GM12878 (cell line): ENCODE measurements around the gene TMEM214. TPM values are rescaled to one million over a fixed set of nuclear protein-coding genes. Genes with fewer than 3 reads are reported as not detected.

ENCODE experiments used
- BMI1 ChIP-seq: fragments of 450-650 bp; IDR thresholded peaks from 2 replicates; pipeline ENCODE4 v1.6.1; 2016; ENCODE audit warnings: mild to moderate bottlenecking, moderate library complexity, borderline replicate concordance
- E2F4 ChIP-seq: IDR thresholded peaks from 2 replicates; pipeline ENCODE4 v1.6.1; 2012; ENCODE audit warnings: low read depth, low read length, improper control_type of control experiment
- ETV6 ChIP-seq, 2 experiments: fragments of 450-650 bp in 1 of 2; IDR thresholded peaks in 1 of 2; conservative IDR thresholded peaks in 1 of 2; 2 replicates each; pipeline ENCODE4 v1.6.1; 2014; ENCODE audit warnings: antibody characterized with exemption in 1 of 2, borderline replicate concordance in 1 of 2, low read depth in 1 of 2, mild to moderate bottlenecking in 1 of 2, moderate library complexity in 1 of 2
- FOXK2 ChIP-seq: fragments of 450-650 bp; IDR thresholded peaks from 2 replicates; pipeline ENCODE4 v1.6.1; 2017; ENCODE audit warnings: mild to moderate bottlenecking, moderate library complexity
- HDAC6 ChIP-seq: fragments of 200-600 bp; sonication (generic); IDR thresholded peaks from one replicate; pipeline ENCODE4 v1.8.0; 2017; ENCODE audit warnings: antibody characterized with exemption; ENCODE audit not compliant: unreplicated experiment
- IRF5 ChIP-seq: fragments of 450-650 bp; IDR thresholded peaks from 2 replicates; pipeline ENCODE4 v1.6.1; 2017; ENCODE audit warnings: borderline replicate concordance
- LARP7 ChIP-seq: fragments of 450-650 bp; IDR thresholded peaks from 2 replicates; pipeline ENCODE4 v1.6.1; 2017; ENCODE audit warnings: mild to moderate bottlenecking
- NFXL1 ChIP-seq: fragments of 450-650 bp; IDR thresholded peaks from 2 replicates; pipeline ENCODE4 v1.6.1; 2017; ENCODE audit warnings: antibody characterized with exemption, mild to moderate bottlenecking, borderline replicate concordance
- POU2F2 ChIP-seq: IDR thresholded peaks from 3 replicates; pipeline ENCODE4 v1.6.1; 2011; ENCODE audit warnings: low read depth, mild to moderate bottlenecking, low read length, borderline replicate concordance
- RB1 ChIP-seq: fragments of 450-650 bp; formaldehyde crosslinking; IDR thresholded peaks from 2 replicates; pipeline ENCODE4 v1.6.1; 2017; ENCODE audit warnings: mild to moderate bottlenecking, borderline replicate concordance
- SIN3A ChIP-seq: IDR thresholded peaks from 2 replicates; pipeline ENCODE4 v1.6.1; 2012; ENCODE audit warnings: low read depth, low read length, improper control_type of control experiment
- SMC3 ChIP-seq: IDR thresholded peaks from 2 replicates; pipeline ENCODE4 v1.6.1; 2011; ENCODE audit warnings: low read length, improper control_type of control experiment, borderline replicate concordance
- SUPT20H ChIP-seq: IDR thresholded peaks from 2 replicates; pipeline ENCODE4 v1.6.1; 2011; ENCODE audit warnings: low read depth, mild to moderate bottlenecking, low read length, moderate library complexity, borderline replicate concordance; ENCODE audit not compliant: control insufficient read depth
- TAF1 ChIP-seq: IDR thresholded peaks from 2 replicates; pipeline ENCODE4 v1.6.1; 2011; ENCODE audit warnings: mild to moderate bottlenecking, low read depth, low read length, borderline replicate concordance
- TARDBP ChIP-seq: IDR thresholded peaks from 2 replicates; pipeline ENCODE4 v1.6.1; 2016; ENCODE audit warnings: borderline replicate concordance
- WRNIP1 ChIP-seq: IDR thresholded peaks from 2 replicates; pipeline ENCODE4 v1.6.1; 2011; ENCODE audit warnings: low read depth, low read length, improper control_type of control experiment, borderline replicate concordance
- YBX1 ChIP-seq: fragments of 450-650 bp; IDR thresholded peaks from 2 replicates; pipeline ENCODE4 v1.6.1; 2016; ENCODE audit warnings: antibody characterized with exemption
- ZBTB33 ChIP-seq: fragments of 450-650 bp; IDR thresholded peaks from 2 replicates; pipeline ENCODE4 v1.6.1; 2017; ENCODE audit warnings: mild to moderate bottlenecking
- ZNF274 ChIP-seq: IDR thresholded peaks from one replicate; pipeline ENCODE4 v1.8.0; 2011; ENCODE audit not compliant: insufficient read length, insufficient read depth
- ZNF687 ChIP-seq: fragments of 450-650 bp; IDR thresholded peaks from 2 replicates; pipeline ENCODE4 v1.6.1; 2017; ENCODE audit warnings: mild to moderate bottlenecking, moderate library complexity
- polyA plus RNA-seq, 11 experiments: library from polyadenylated mRNA; depleted of rRNA in 4 of 11; unstranded in 6 of 11; stranded (reverse) in 5 of 11; fragments of >200 nt; fragmentation: Nextera tagmentation in 4 of 11; fragmentation: Illumina TruSeq in 1 of 11; extraction: Ambion mirVana in 4 of 11; extraction: Trizol in 1 of 11; gene quantifications; 1 replicate in 1 of 11; 2 replicates in 10 of 11; pipeline versions ENCODE4 v1.2.1 to v1.2.3, GENCODE V29; 2011 to 2016; ENCODE audit warnings: inconsistent platforms in 2 of 11, missing spikeins in 2 of 11, low read depth in 1 of 11
- total RNA-seq, 4 experiments: library from RNA; depleted of rRNA in 3 of 4; stranded (reverse); fragments of >200 nt in 3 of 4; fragmentation: Illumina TruSeq in 1 of 4; extraction: Trizol in 1 of 4; gene quantifications; 2 replicates each; pipeline versions ENCODE4 v1.2.1 to v1.2.3, GENCODE V29; 2013 to 2021

Gene TMEM214
- total and polyA plus RNA-seq, 10 of the 15 experiments (the other 5 are each of a cell fraction or from before 2014, with no cell fraction given), result 10.4 to 79.2 (median 45.0) TPM

- TF ChIP-seq FOXK2 (no peak), SUPT20H (no peak), HDAC6 (no peak), WRNIP1 (no peak), NFXL1 (no peak), POU2F2 (peak; percentile 44; the same call in 1 of the 3 replicates), BMI1 (no peak), RB1 (peak; percentile 97; the same call in 1 of the 2 replicates), TARDBP (no peak), IRF5 (no peak), ZNF274 (no peak), ZNF687 (no peak; the same call in 1 of the 2 replicates), SMC3 (peak; percentile 52), ZBTB33 (no peak), ETV6 (conservative IDR thresholded peaks at IDR 0.05 in 1 of 2, IDR thresholded peaks at IDR 0.05 in 1 of 2; ENCODE audit: borderline replicate concordance in 1 of 2, low read depth in 1 of 2) (no peak), TAF1 (peak; percentile 43; the same call in 1 of the 2 replicates), YBX1 (no peak), SIN3A (peak; percentile 70; the same call in 1 of the 2 replicates), LARP7 (no peak; the same call in 1 of the 2 replicates), E2F4 (peak; percentile 85)
Observed at GRCh38 chr2:27086090-27086723, 53.4 kb downstream of the TMEM214 start (continued).
